Measurements from ENCODE around the gene HSPA6.
A peak's percentile ranks its signal among the peaks of the same experiment; 100 is the strongest.
"Not testable (repeated sequence)": the region's sequence is repeated elsewhere in the genome, so short reads cannot be mapped to it uniquely, and the experiment has no call there.

The HSPA6 gene

GRCh38 chr1:161503394-161503748 lies 21.0 kb upstream of the HSPA6 start:
- no peak for DNase-seq (ENCODE audit: low read depth in 2 of 2)

GRCh38 chr1:161505686-161506085 lies 18.7 kb upstream of the HSPA6 start:
- DNase-seq (ENCODE audit: low read depth in 2 of 2): no peak

GRCh38 chr1:161506336-161507223 lies 17.8 kb upstream of the HSPA6 start:
- DNase-seq (ENCODE audit: low read depth in 2 of 2): no peak

GRCh38 chr1:161510477-161510876 lies 13.9 kb upstream of the HSPA6 start:
- DNase-seq (ENCODE audit: low read depth in 2 of 2): no peak

- DNase-seq (ENCODE audit: low read depth in 2 of 2): no peak
These were observed 13.2 kb upstream of the HSPA6 start for GRCh38 chr1:161511018-161511755.

- no peak for DNase-seq (ENCODE audit: low read depth in 2 of 2)
These were observed 12.6 kb upstream of the HSPA6 start for GRCh38 chr1:161511756-161512060.

GRCh38 chr1:161512636-161513447 lies 11.5 kb upstream of the HSPA6 start:
- DNase-seq (ENCODE audit: low read depth in 2 of 2): not testable (repeated sequence)

GRCh38 chr1:161513448-161513780 lies 10.9 kb upstream of the HSPA6 start:
- DNase-seq (ENCODE audit: low read depth in 2 of 2): not testable (repeated sequence)

- DNase-seq (ENCODE audit: low read depth in 2 of 2): not testable (repeated sequence)
These were observed 10.4 kb upstream of the HSPA6 start for GRCh38 chr1:161513953-161514352.

- not testable (repeated sequence) for DNase-seq (ENCODE audit: low read depth in 2 of 2)
These were observed 1.1 kb upstream of the HSPA6 start for GRCh38 chr1:161523041-161523816.

- DNase-seq (ENCODE audit: low read depth in 2 of 2): not testable (repeated sequence)
These were observed 477 bp downstream of the HSPA6 start for GRCh38 chr1:161524742-161525291.

GRCh38 chr1:161525321-161525720 lies 981 bp downstream of the HSPA6 start:
- DNase-seq (ENCODE audit: low read depth in 2 of 2): not testable (repeated sequence)

- DNase-seq (ENCODE audit: low read depth in 2 of 2): not testable (repeated sequence)
These were observed 1.6 kb downstream of the HSPA6 start for GRCh38 chr1:161525918-161526317.

GRCh38 chr1:161528550-161528949 lies 4.2 kb downstream of the HSPA6 start:
- not testable (repeated sequence) for DNase-seq (ENCODE audit: low read depth in 2 of 2)

GRCh38 chr1:161529463-161530104 lies 5.2 kb downstream of the HSPA6 start:
- not testable (repeated sequence) for DNase-seq (ENCODE audit: low read depth in 2 of 2)

- peak; percentile 63 to 74 for DNase-seq (ENCODE audit: low read depth in 2 of 2)
These were observed 5.8 kb downstream of the HSPA6 start for GRCh38 chr1:161530158-161530557.

GRCh38 chr1:161530671-161531641 lies 6.6 kb downstream of the HSPA6 start:
- DNase-seq (ENCODE audit: low read depth in 2 of 2): peak; percentile 85 to 99

- no peak for DNase-seq (ENCODE audit: low read depth in 2 of 2)
These were observed 7.8 kb downstream of the HSPA6 start for GRCh38 chr1:161531986-161532643.
